RWPE1 (cell line): ENCODE results near the gene KRTAP5-6.

Experiments used
- CTCF ChIA-PET: fragments of 350-600 bp; sonication (Branson Sonifier 250); formaldehyde crosslinking; extraction: SDS; loops from one replicate; lab custom pipeline; 2021; lab: Yijun Ruan, JAX
- POLR2A ChIA-PET: fragments of 400-600 bp; formaldehyde crosslinking; extraction: SDS; loops from one replicate; lab custom pipeline; 2020; ENCODE audit warnings: antibody characterized with exemption; ENCODE audit not compliant: low non-redundant PET; lab: Yijun Ruan, JAX
- DNase-seq: peaks from one replicate; pipeline ENCODE4 v3.0.0; 2012; ENCODE audit warnings: low spot score
- H3K27ac ChIP-seq: fragments of 450-650 bp; 2 replicates; pipeline ENCODE4 v1.5.1; 2017
- TF ChIP-seq, protein P1 (sequence below): fragments of 450-650 bp; conservative IDR thresholded peaks from 2 replicates; pipeline ENCODE4 v1.5.1; 2017; ENCODE audit warnings: low read depth, mild to moderate bottlenecking

Gene KRTAP5-6

GRCh38 chr11:1727861-1728260, 30.9 kb downstream of the KRTAP5-6 start:
- TF ChIP-seq, protein P1, sequence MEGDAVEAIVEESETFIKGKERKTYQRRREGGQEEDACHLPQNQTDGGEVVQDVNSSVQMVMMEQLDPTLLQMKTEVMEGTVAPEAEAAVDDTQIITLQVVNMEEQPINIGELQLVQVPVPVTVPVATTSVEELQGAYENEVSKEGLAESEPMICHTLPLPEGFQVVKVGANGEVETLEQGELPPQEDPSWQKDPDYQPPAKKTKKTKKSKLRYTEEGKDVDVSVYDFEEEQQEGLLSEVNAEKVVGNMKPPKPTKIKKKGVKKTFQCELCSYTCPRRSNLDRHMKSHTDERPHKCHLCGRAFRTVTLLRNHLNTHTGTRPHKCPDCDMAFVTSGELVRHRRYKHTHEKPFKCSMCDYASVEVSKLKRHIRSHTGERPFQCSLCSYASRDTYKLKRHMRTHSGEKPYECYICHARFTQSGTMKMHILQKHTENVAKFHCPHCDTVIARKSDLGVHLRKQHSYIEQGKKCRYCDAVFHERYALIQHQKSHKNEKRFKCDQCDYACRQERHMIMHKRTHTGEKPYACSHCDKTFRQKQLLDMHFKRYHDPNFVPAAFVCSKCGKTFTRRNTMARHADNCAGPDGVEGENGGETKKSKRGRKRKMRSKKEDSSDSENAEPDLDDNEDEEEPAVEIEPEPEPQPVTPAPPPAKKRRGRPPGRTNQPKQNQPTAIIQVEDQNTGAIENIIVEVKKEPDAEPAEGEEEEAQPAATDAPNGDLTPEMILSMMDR: no peak
- CTCF ChIA-PET: no interaction called here
- POLR2A ChIA-PET: no interaction called here
- no peak for DNase-seq
- H3K27ac ChIP-seq: no peak overlapping the region

DNA sequence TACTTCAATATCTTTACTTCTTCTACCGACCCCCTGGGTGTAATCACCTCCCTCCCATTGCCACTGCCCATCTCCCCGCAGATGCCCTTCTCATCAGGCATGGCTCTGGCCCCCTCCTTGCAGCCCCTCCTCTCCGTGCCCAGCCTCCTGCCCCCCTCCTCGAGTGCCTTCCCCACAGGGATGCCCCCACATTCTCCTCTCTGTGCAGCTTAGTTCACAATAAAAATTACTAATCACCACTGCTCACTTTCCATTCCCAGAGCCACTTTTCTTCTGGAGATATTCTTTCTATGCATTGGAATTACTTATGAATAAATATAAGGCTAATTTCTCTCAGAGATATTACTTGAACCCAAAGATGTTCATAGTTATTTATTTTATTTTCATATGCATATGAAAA, 31.3 kb downstream of the KRTAP5-6 start:
- TF ChIP-seq, protein P1: no peak
- DNase-seq: no peak
- CTCF ChIA-PET: no interaction called here
- POLR2A ChIA-PET: no interaction called here
- H3K27ac ChIP-seq: no peak overlapping the region

DNA sequence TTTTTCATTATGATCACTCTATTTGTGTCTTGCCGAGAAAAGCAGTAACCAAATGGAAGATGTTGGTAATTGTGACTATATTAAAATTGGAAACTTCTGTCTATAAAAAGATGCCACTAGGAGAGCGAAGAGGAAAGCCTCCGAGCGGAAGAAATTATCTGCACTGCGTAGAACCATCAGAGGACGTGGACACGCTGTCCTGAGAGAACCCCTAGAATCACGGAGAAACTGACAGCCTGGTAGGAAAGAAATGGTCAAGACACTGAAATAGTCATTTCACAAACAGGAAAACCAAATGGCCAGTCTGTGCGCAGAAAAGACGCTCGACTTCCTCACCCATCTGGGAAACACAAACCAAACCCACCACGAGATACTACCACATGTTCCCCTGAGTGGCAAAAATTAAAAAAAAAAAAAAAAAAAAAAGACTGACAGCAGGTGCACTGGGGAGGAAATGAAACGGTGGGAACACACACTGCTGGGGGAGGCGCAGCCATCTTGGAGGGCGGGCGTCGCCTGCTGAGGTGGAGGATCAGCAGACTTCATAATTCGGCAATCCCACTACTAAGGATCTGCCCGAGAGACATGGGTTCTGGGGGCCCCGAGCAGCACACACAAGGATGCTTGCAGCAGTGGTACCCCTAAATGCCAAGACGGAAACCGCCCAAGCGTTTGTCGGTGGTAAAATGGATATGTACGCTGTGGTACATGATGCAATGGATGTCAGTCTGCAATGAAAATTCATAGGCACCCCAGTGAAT, 32.1 kb downstream of the KRTAP5-6 start:
- DNase-seq: no peak
- H3K27ac ChIP-seq: no peak overlapping the region
- ChIA-PET CTCF (no interaction called here), POLR2A (no interaction called here)
- TF ChIP-seq, protein P1: no peak

- no peak for DNase-seq
- TF ChIP-seq, protein P1: no peak
- POLR2A ChIA-PET: no interaction called here
- CTCF ChIA-PET: no interaction called here
- no peak overlapping the region for H3K27ac ChIP-seq
These were observed 32.7 kb downstream of the KRTAP5-6 start for GRCh38 chr11:1729692-1730011.

GRCh38 chr11:1730059-1730629, 33.1 kb downstream of the KRTAP5-6 start:
- no peak for DNase-seq
- no peak overlapping the region for H3K27ac ChIP-seq

GRCh38 chr11:1731451-1732059, 34.6 kb downstream of the KRTAP5-6 start:
- CTCF ChIA-PET: no interaction called here
- no peak overlapping the region for H3K27ac ChIP-seq
- POLR2A ChIA-PET: no interaction called here
- no peak for DNase-seq
- TF ChIP-seq, protein P1: no peak

More at GRCh38 chr11:1730059-1730629, 33.1 kb downstream of the KRTAP5-6 start:
- POLR2A ChIA-PET: no interaction called here
- TF ChIP-seq, protein P1: no peak
- CTCF ChIA-PET: no interaction called here
